Endothelial cell of umbilical vein (primary cell): Measurements from ENCODE around the gene SMAD9. TPM values are rescaled to one million over a fixed set of nuclear protein-coding genes. Genes with fewer than 3 reads are reported as not detected.

Experiments
- BruUV-seq: library from RNA; stranded (reverse); fragments of 400-500 nt; replicated peaks from 2 replicates; lab custom pipeline; 2021; lab: Mats Ljungman, UMichigan
- CTCF ChIA-PET: fragments of 300-600, 350-600 bp; sonication (Branson Sonifier 250); formaldehyde crosslinking; loops from one replicate; lab custom pipeline; 2021; ENCODE audit warnings: antibody characterized with exemption, inconsistent platforms; lab: Charles Lee
- POLR2A ChIA-PET: fragments of 300-600, 350-600 bp; sonication (Branson Sonifier 250); formaldehyde crosslinking; loops from one replicate; lab custom pipeline; 2021; ENCODE audit warnings: antibody characterized with exemption, inconsistent platforms; lab: Charles Lee
- DNase-seq: peaks from one replicate; pipeline ENCODE4 v3.0.0-alpha.2; 2011; ENCODE audit warnings: low read depth, low spot score
- FAIRE-seq: peaks from 2 replicates; lab custom pipeline; 2011; peaks lifted over from hg19 to GRCh38; lab: Jason Lieb, UNC
- H2AFZ ChIP-seq: 2 replicates; pipeline ENCODE4 v1.6.0; 2012; ENCODE audit warnings: low read depth, low read length, control low read depth, inconsistent platforms
- H3K27ac ChIP-seq: 2 replicates; pipeline ENCODE4 v1.5.1; 2011; ENCODE audit warnings: low read depth, mild to moderate bottlenecking, control low read depth, low read length, moderate library complexity; ENCODE audit not compliant: insufficient read depth
- H3K27me3 ChIP-seq, 2 experiments: 2 replicates each; pipeline versions ENCODE4 v1.6.0 to v1.6.1; 2011; ENCODE audit warnings: low read length in 2 of 2, mixed read lengths in 1 of 2; ENCODE audit not compliant: control insufficient read depth in 2 of 2, insufficient read depth in 2 of 2
- H3K36me3 ChIP-seq, 2 experiments: 2 replicates in 1 of 2; 3 replicates in 1 of 2; pipeline ENCODE4 v1.5.1; 2011; ENCODE audit warnings: low read length in 2 of 2, mild to moderate bottlenecking in 1 of 2, moderate library complexity in 1 of 2; ENCODE audit not compliant: control insufficient read depth in 2 of 2, insufficient read depth in 2 of 2; ENCODE audit errors: extremely low read depth in 1 of 2
- H3K4me1 ChIP-seq: 3 replicates; pipeline ENCODE4 v1.5.1; 2011; ENCODE audit warnings: mild to moderate bottlenecking, low read length; ENCODE audit not compliant: control insufficient read depth, insufficient read depth; ENCODE audit errors: extremely low read depth
- H3K4me2 ChIP-seq: 2 replicates; pipeline ENCODE4 v1.6.1; 2011; ENCODE audit warnings: low read length, control low read depth, mixed read lengths; ENCODE audit not compliant: insufficient read depth
- H3K4me3 ChIP-seq, 3 experiments: fragments of 200-600 bp in 1 of 3; sonication (generic), shearing (Covaris generic) in 1 of 3; replicated peaks in 1 of 3; 2 replicates each; pipeline ENCODE4 v1.5.1; 2011 to 2016; ENCODE audit warnings: control low read depth in 3 of 3, low read length in 3 of 3, mild to moderate bottlenecking in 2 of 3, inconsistent platforms in 1 of 3, low read depth in 1 of 3, moderate library complexity in 1 of 3; ENCODE audit not compliant: insufficient read depth in 1 of 3
- H3K79me2 ChIP-seq: 2 replicates; pipeline ENCODE4 v1.6.0; 2012; ENCODE audit warnings: low read length, inconsistent platforms; ENCODE audit not compliant: control insufficient read depth, insufficient read depth
- H3K9ac ChIP-seq: replicated peaks from 2 replicates; pipeline ENCODE3; 2011; ENCODE audit warnings: low read length, control low read depth; ENCODE audit not compliant: insufficient read depth; ENCODE audit errors: extremely low read depth
- H3K9me1 ChIP-seq: replicated peaks from 3 replicates; pipeline ENCODE4 v1.6.0; 2011; ENCODE audit warnings: mild to moderate bottlenecking, low read length; ENCODE audit not compliant: control insufficient read depth, insufficient read depth; ENCODE audit errors: extremely low read depth
- H3K9me3 ChIP-seq: replicated peaks from 2 replicates; pipeline ENCODE4 v1.5.1; 2012; ENCODE audit warnings: low read length, inconsistent platforms; ENCODE audit not compliant: control insufficient read depth, insufficient read depth
- H4K20me1 ChIP-seq: replicated peaks from 2 replicates; pipeline ENCODE3; 2011; ENCODE audit warnings: mild to moderate bottlenecking, low read length; ENCODE audit not compliant: control insufficient read depth, insufficient read depth; ENCODE audit errors: extremely low read depth
- GATA2 ChIP-seq: IDR thresholded peaks from 2 replicates; pipeline ENCODE4 v1.7.0; 2011; ENCODE audit warnings: low read depth, mild to moderate bottlenecking, moderate library complexity, mixed read lengths, low read length; ENCODE audit not compliant: insufficient read length, insufficient read depth
- JUN ChIP-seq: IDR thresholded peaks from 2 replicates; pipeline ENCODE4 v1.6.1; 2011; ENCODE audit warnings: borderline replicate concordance, low read depth; ENCODE audit not compliant: insufficient read length, insufficient read depth
- POLR2A ChIP-seq: IDR thresholded peaks from 2 replicates; pipeline ENCODE4 v1.6.1; 2012; ENCODE audit warnings: low read depth, mild to moderate bottlenecking, control low read depth, low read length
- POLR2AphosphoS5 ChIP-seq: IDR thresholded peaks from 2 replicates; pipeline ENCODE4 v1.6.1; 2012; ENCODE audit warnings: low read depth, mild to moderate bottlenecking, control low read depth, low read length, moderate library complexity; ENCODE audit not compliant: insufficient read depth
- dilution Hi-C: fragments of 300-500 bp; cut with MboI; formaldehyde crosslinking; loops from one replicate; pipeline ENCODE4 v1.15.0; 2019; ENCODE audit warnings: low sequenced_read_pairs; ENCODE audit not compliant: extremely low pct_ligation_motif_present
- intact Hi-C: fragments of 100-400 bp; cut with micrococcal nuclease; formaldehyde crosslinking; loops from one replicate; pipeline ENCODE4 v1.10.0; 2022
- polyA plus RNA-seq, 4 experiments: library from polyadenylated mRNA; depleted of rRNA in 3 of 4; stranded (reverse) in 3 of 4; unstranded in 1 of 4; fragments of >200 nt; gene quantifications; 2 replicates each; pipeline versions ENCODE4 v1.2.1 to v1.2.3, GENCODE V29; 2011 to 2012; ENCODE audit warnings: missing spikeins in 1 of 4
- total RNA-seq: library from RNA; stranded (reverse); gene quantifications from 2 replicates; pipeline ENCODE4 v1.2.3, GENCODE V29; 2021
- TF ChIP-seq, protein P1 (sequence below), 2 donors: IDR thresholded peaks; 1 replicate in 1 of 2; 2 replicates in 1 of 2; pipeline ENCODE4 v1.5.1; 2011; ENCODE audit warnings: low read length in 2 of 2, mild to moderate bottlenecking in 2 of 2, moderate library complexity in 2 of 2, control low read depth in 1 of 2, inconsistent platforms in 1 of 2, low read depth in 1 of 2; ENCODE audit not compliant: insufficient read depth in 1 of 2; ENCODE audit errors: extremely low read depth in 1 of 2

SMAD9 gene
- total and polyA plus RNA-seq, 2 donors (not counting 3 experiments of a cell fraction or from before 2014, with no cell fraction given), result 2.2 to 4.2 TPM

DNA sequence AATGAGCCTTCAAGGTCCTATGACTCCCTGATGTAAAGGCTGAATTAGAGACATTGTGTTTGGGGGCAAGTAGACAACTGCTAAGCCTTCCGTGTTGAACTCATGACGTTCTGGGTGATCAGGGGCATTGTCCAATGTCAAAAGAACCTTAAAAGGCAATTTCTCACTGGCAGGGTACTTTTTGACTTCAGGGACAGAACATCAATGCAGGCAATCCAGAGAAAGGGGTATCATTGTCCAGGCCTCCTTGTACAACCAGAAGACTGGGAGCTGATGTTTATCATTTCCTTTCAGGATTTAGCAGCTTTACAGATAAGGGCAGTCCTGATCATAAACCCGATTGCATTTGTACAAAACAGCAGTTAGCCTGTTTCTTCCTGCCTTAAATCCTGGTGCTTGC, 25.0 kb upstream of the SMAD9 start:
- CTCF ChIA-PET, result interaction anchor here (1.1 to 1.9 kb wide), 3 partner anchors 9 to 87 kb away, joined by 5 to 12 read pairs (median 6); no protein-coding TSS in a partner anchor
- intact Hi-C loops, result loop anchor here (1.0 kb wide), 1 partner anchor 8 kb away; no protein-coding TSS in a partner anchor
- Histone ChIP-seq H3K4me3 (no peak overlapping the region), H3K27ac (peak overlapping the region; percentile 49), H3K4me2 (peak overlapping the region; percentile 5), H3K36me3 (no peaks in the 10 kb centered on the region), H3K79me2 (no peaks in the 10 kb centered on the region), H2AFZ (no peak overlapping the region), H3K9ac (no peak overlapping the region), H3K4me1 (peaks cover 21% of the 10 kb centered on the region), H3K9me3 (no peaks in the 10 kb centered on the region), H3K9me1 (no peaks in the 10 kb centered on the region), H4K20me1 (no peaks in the 10 kb centered on the region), H3K27me3 (no peaks in the 10 kb centered on the region)
- BruUV-seq, result no TSS peak
- dilution Hi-C loops, result no loop called here
- POLR2A ChIA-PET, result no interaction called here
- peak; percentile 56 for DNase-seq
- FAIRE-seq, result peak; percentile 89
- TF ChIP-seq POLR2A, result no peak
- TF ChIP-seq POLR2AphosphoS5, result peak; percentile 30
- TF ChIP-seq GATA2, result peak; percentile 85

DNA sequence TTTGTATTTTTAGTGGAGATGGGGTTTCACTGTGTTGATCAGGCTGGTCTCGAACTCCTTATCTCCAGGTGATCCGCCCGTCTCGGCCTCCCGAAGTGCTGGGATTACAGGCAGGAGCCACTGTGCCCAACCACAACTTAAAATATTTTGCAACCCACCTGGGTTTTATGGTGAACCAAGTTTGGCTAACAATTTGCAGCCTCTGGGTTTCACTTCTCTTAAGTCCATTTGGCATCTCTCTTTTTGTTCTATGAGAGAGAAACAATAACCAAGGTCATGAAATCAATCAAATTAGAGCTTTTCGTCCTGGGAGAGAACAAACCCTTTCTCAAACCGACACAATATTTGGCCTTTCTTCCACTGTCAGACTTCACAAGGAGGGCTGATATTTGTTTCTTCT, 5.6 kb upstream of the SMAD9 start:
- Histone ChIP-seq H3K4me2 (no peak overlapping the region), H4K20me1 (no peaks in the 10 kb centered on the region), H3K4me3 (no peak overlapping the region), H3K79me2 (no peaks in the 10 kb centered on the region), H3K9me1 (no peaks in the 10 kb centered on the region), H3K27me3 (no peaks in the 10 kb centered on the region), H2AFZ (no peak overlapping the region), H3K36me3 (no peaks in the 10 kb centered on the region), H3K9ac (no peak overlapping the region), H3K27ac (no peak overlapping the region), H3K4me1 (no peaks in the 10 kb centered on the region), H3K9me3 (no peaks in the 10 kb centered on the region)
- TF ChIP-seq, protein P1, sequence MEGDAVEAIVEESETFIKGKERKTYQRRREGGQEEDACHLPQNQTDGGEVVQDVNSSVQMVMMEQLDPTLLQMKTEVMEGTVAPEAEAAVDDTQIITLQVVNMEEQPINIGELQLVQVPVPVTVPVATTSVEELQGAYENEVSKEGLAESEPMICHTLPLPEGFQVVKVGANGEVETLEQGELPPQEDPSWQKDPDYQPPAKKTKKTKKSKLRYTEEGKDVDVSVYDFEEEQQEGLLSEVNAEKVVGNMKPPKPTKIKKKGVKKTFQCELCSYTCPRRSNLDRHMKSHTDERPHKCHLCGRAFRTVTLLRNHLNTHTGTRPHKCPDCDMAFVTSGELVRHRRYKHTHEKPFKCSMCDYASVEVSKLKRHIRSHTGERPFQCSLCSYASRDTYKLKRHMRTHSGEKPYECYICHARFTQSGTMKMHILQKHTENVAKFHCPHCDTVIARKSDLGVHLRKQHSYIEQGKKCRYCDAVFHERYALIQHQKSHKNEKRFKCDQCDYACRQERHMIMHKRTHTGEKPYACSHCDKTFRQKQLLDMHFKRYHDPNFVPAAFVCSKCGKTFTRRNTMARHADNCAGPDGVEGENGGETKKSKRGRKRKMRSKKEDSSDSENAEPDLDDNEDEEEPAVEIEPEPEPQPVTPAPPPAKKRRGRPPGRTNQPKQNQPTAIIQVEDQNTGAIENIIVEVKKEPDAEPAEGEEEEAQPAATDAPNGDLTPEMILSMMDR (IDR thresholded peaks at IDR 0.05; ENCODE audit: extremely low read depth in 1 of 2, insufficient read depth in 1 of 2, low read depth in 1 of 2, low read length in 2 of 2), result no peak
- TF ChIP-seq JUN, result no peak
- ChIA-PET POLR2A (no interaction called here), CTCF (no interaction called here)
- intact Hi-C loops, result no loop called here
- no peak for DNase-seq
- no TSS peak for BruUV-seq
- no peak for FAIRE-seq
- dilution Hi-C loops, result no loop called here
